ENCODE measurements around the gene MMP14.

GRCh38 chr14:22842211-22843122 lies 6.1 kb downstream of the MMP14 start:
- no peak for TF ChIP-seq NR2F2 (IDR thresholded peaks at IDR 0.05; ENCODE audit: borderline replicate concordance, low read depth)
- no peak for TF ChIP-seq CTCF (CRISPR knock-in tag; IDR thresholded peaks at IDR 0.05)
- no peak for TF ChIP-seq FOXJ3 (CRISPR knock-in tag; IDR thresholded peaks at IDR 0.05; ENCODE audit: borderline replicate concordance)
- TF ChIP-seq ZFP91 (CRISPR knock-in tag; IDR thresholded peaks at IDR 0.05; ENCODE audit: borderline replicate concordance): no peak
- no peak for TF ChIP-seq RAD21 (CRISPR knock-in tag; IDR thresholded peaks at IDR 0.05)
- no peak for TF ChIP-seq ZNF704 (CRISPR knock-in tag; IDR thresholded peaks at IDR 0.05; ENCODE audit: borderline replicate concordance)
- TF ChIP-seq CCDC6 (CRISPR knock-in tag; IDR thresholded peaks at IDR 0.05): no peak
- no peak for TF ChIP-seq ZNF678 (CRISPR knock-in tag; IDR thresholded peaks at IDR 0.05)
- no peak for TF ChIP-seq ZNF274 (CRISPR knock-in tag; IDR thresholded peaks at IDR 0.05)
- TF ChIP-seq THYN1 (CRISPR knock-in tag; IDR thresholded peaks at IDR 0.05; ENCODE audit: borderline replicate concordance, low read depth): no peak
- TF ChIP-seq ETV6 (CRISPR knock-in tag; conservative IDR thresholded peaks at IDR 0.05): no peak
- no peak for TF ChIP-seq STAG1 (CRISPR knock-in tag; IDR thresholded peaks at IDR 0.05)
